Suprapubic skin (tissue), 4 donors: Measurements from ENCODE around the gene PLCXD3.

Experiments used
- EP300 ChIP-seq: sonication (generic); formaldehyde crosslinking; IDR thresholded peaks from one replicate; pipeline ENCODE4 v1.6.1; 2017; ENCODE audit warnings: antibody characterized with exemption
- POLR2AphosphoS5 ChIP-seq, 3 donors: sonication (generic); formaldehyde crosslinking; IDR thresholded peaks; one replicate each; pipeline ENCODE4 v1.6.1; 2017; ENCODE audit warnings: antibody characterized with exemption in 3 of 3
- TF ChIP-seq, protein P1 (sequence below), 2 donors: fragments of 200-600 bp in 1 of 2; fragments of 450-650 bp in 1 of 2; sonication (generic) in 1 of 2; IDR thresholded peaks; one replicate each; pipeline ENCODE4 v1.5.1; 2016 to 2019; ENCODE audit warnings: antibody characterized with exemption in 2 of 2, mild to moderate bottlenecking in 1 of 2, moderate library complexity in 1 of 2

DNA sequence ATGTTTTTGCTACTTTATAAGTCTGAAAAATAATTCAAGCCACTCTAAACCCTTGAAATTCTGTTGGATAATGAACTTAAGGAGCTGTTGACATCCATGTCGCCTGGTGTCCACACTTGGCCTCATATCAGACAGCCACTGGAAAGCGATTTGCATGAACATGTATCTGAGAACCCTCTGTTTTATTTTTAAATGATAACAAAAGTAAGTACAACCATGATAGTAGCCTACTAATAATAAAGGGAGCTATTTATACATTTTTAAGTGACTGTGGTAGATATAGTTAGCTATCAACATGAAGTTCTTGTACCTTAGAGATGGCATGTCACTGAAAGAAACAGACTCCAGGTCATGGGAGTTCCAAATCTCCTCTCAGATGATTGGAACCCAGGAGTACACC, 53.3 kb downstream of the PLCXD3 start:
- TF ChIP-seq, protein P1, sequence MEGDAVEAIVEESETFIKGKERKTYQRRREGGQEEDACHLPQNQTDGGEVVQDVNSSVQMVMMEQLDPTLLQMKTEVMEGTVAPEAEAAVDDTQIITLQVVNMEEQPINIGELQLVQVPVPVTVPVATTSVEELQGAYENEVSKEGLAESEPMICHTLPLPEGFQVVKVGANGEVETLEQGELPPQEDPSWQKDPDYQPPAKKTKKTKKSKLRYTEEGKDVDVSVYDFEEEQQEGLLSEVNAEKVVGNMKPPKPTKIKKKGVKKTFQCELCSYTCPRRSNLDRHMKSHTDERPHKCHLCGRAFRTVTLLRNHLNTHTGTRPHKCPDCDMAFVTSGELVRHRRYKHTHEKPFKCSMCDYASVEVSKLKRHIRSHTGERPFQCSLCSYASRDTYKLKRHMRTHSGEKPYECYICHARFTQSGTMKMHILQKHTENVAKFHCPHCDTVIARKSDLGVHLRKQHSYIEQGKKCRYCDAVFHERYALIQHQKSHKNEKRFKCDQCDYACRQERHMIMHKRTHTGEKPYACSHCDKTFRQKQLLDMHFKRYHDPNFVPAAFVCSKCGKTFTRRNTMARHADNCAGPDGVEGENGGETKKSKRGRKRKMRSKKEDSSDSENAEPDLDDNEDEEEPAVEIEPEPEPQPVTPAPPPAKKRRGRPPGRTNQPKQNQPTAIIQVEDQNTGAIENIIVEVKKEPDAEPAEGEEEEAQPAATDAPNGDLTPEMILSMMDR (IDR thresholded peaks at IDR 0.05) = no peak
- TF ChIP-seq EP300 (no peak), POLR2AphosphoS5 (IDR thresholded peaks at IDR 0.05) (no peak)
